Measurements from ENCODE around the gene IL18RAP.

Gene IL18RAP

GRCh38 chr2:102478686-102479470 lies 55.9 kb downstream of the IL18RAP start:
- no peak for TF ChIP-seq CTCF (IDR thresholded peaks at IDR 0.05; ENCODE audit: borderline replicate concordance, control extremely low read depth, extremely low read depth, insufficient read depth, missing control alignments)
- in situ Hi-C loops (cut with MboI; ENCODE audit: low sequenced_read_pairs, unreplicated experiment), result no loop called here
- no peak for DNase-seq (ENCODE audit: low spot score)

GRCh38 chr2:102480285-102481195 lies 57.6 kb downstream of the IL18RAP start:
- in situ Hi-C loops (cut with MboI; ENCODE audit: low sequenced_read_pairs, unreplicated experiment), result no loop called here
- DNase-seq (ENCODE audit: low spot score), result no peak
- TF ChIP-seq CTCF (IDR thresholded peaks at IDR 0.05; ENCODE audit: borderline replicate concordance, control extremely low read depth, extremely low read depth, insufficient read depth, missing control alignments), result no peak

GRCh38 chr2:102481931-102482330 lies 59.0 kb downstream of the IL18RAP start:
- in situ Hi-C loops (cut with MboI; ENCODE audit: low sequenced_read_pairs, unreplicated experiment), result no loop called here
- DNase-seq (ENCODE audit: low spot score), result no peak

GRCh38 chr2:102483086-102483485 lies 60.1 kb downstream of the IL18RAP start:
- TF ChIP-seq CTCF (IDR thresholded peaks at IDR 0.05; ENCODE audit: borderline replicate concordance, control extremely low read depth, extremely low read depth, insufficient read depth, missing control alignments), result no peak
- no peak for DNase-seq (ENCODE audit: low spot score)
- in situ Hi-C loops (cut with MboI; ENCODE audit: low sequenced_read_pairs, unreplicated experiment), result no loop called here

More at GRCh38 chr2:102481931-102482330, 59.0 kb downstream of the IL18RAP start:
- TF ChIP-seq CTCF (IDR thresholded peaks at IDR 0.05; ENCODE audit: borderline replicate concordance, control extremely low read depth, extremely low read depth, insufficient read depth, missing control alignments), result no peak

GRCh38 chr2:102484310-102485061 lies 61.5 kb downstream of the IL18RAP start:
- no peak for DNase-seq (ENCODE audit: low spot score)

More at GRCh38 chr2:102484310-102485061, 61.5 kb downstream of the IL18RAP start:
- in situ Hi-C loops (cut with MboI; ENCODE audit: low sequenced_read_pairs, unreplicated experiment), result no loop called here
- TF ChIP-seq CTCF (IDR thresholded peaks at IDR 0.05; ENCODE audit: borderline replicate concordance, control extremely low read depth, extremely low read depth, insufficient read depth, missing control alignments), result no peak

Measured in GM13976 (cell line).